ENCODE data around the gene ZNF839. TPM values are rescaled to one million over a fixed set of nuclear protein-coding genes. Genes with fewer than 3 reads are reported as not detected.

Gene ZNF839
- total RNA-seq, 1 donor from 2014 or later, result 8.2 TPM

DNA sequence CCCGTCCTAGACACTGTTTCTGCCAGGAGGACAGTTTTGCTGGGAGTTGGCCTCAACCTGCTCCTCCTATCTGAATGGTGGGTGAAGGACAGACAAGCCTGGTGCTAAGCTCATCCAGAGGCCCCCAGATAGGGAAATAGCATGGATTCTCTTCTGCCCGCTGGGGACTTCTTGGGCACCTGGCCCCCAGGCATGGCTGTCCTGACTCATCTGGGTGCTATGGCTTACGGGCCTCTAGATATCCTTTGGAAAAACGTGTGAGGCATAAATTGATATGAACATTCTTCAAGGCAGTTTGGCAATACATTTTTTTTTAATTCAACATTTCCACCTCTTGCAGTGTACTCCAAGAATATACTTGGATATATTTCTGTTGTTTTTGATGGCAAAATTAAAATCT is 51.8 kb downstream of the ZNF839 start:
- DNase-seq (ENCODE audit: low spot score), result no peak
- H3K27ac Mint-ChIP-seq (ENCODE audit: unreplicated experiment), result no peak overlapping the region
- no peaks in the 10 kb centered on the region for H3K9me3 Mint-ChIP-seq (ENCODE audit: low read depth)
- H3K36me3 Mint-ChIP-seq (ENCODE audit: low read depth), result peaks cover 2% of the 10 kb centered on the region
- no peaks in the 10 kb centered on the region for H3K27me3 Mint-ChIP-seq (ENCODE audit: low read depth)
- no peak overlapping the region for H3K4me3 Mint-ChIP-seq (ENCODE audit: unreplicated experiment)
- H3K4me1 Mint-ChIP-seq (ENCODE audit: low read depth), result peaks cover 10% of the 10 kb centered on the region
- TF ChIP-seq, protein P1, sequence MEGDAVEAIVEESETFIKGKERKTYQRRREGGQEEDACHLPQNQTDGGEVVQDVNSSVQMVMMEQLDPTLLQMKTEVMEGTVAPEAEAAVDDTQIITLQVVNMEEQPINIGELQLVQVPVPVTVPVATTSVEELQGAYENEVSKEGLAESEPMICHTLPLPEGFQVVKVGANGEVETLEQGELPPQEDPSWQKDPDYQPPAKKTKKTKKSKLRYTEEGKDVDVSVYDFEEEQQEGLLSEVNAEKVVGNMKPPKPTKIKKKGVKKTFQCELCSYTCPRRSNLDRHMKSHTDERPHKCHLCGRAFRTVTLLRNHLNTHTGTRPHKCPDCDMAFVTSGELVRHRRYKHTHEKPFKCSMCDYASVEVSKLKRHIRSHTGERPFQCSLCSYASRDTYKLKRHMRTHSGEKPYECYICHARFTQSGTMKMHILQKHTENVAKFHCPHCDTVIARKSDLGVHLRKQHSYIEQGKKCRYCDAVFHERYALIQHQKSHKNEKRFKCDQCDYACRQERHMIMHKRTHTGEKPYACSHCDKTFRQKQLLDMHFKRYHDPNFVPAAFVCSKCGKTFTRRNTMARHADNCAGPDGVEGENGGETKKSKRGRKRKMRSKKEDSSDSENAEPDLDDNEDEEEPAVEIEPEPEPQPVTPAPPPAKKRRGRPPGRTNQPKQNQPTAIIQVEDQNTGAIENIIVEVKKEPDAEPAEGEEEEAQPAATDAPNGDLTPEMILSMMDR (IDR thresholded peaks at IDR 0.05), result no peak

DNA sequence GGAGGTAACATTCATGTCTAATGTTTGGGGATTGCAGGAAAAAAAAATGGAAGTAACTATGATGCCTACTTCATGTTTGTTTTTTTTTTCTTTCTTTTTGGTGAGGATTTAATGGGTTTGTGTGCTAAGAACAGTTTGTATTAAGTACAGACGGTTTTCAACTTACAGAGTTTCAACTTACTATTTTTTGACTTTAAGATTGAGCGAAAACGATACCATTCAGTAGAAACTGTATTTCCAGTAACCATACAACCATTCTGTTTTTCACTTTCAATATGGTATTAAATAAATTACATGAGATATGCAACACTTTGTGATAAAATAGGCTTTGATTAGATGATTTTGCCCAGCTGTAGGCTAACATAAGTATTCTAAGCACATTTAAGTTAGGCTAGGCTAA is 53.6 kb downstream of the ZNF839 start:
- Mint-ChIP-seq H3K27ac (ENCODE audit: unreplicated experiment) (no peak overlapping the region), H3K9me3 (ENCODE audit: low read depth) (no peaks in the 10 kb centered on the region), H3K4me1 (ENCODE audit: low read depth) (peaks cover 10% of the 10 kb centered on the region), H3K36me3 (ENCODE audit: low read depth) (peaks cover 5% of the 10 kb centered on the region), H3K4me3 (ENCODE audit: unreplicated experiment) (no peak overlapping the region), H3K27me3 (ENCODE audit: low read depth) (no peaks in the 10 kb centered on the region)
- TF ChIP-seq, protein P1 (IDR thresholded peaks at IDR 0.05), result no peak
- no peak for DNase-seq (ENCODE audit: low spot score)

DNA sequence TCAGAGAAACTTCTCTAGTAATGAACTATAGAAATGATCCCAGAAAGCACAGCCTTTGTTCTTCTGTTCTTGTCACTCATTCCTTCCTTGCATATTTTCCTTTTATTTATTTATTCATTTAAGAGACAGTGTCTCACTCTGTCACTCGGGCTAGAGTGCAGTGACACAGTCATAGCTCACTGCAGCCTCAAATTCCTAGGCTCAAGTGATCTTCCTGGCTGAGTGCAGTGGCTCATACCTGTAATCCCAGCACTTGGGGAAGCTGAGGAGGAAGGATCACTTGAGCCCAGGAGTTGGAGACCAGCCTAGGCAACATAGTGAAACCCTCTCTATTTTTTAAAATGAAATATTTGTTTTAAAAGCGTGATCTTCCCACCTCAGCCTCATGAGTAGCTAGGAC is 54.7 kb downstream of the ZNF839 start:
- H3K4me3 Mint-ChIP-seq (ENCODE audit: unreplicated experiment), result no peak overlapping the region
- no peaks in the 10 kb centered on the region for H3K27me3 Mint-ChIP-seq (ENCODE audit: low read depth)
- H3K27ac Mint-ChIP-seq (ENCODE audit: unreplicated experiment), result no peak overlapping the region
- H3K4me1 Mint-ChIP-seq (ENCODE audit: low read depth), result peaks cover 10% of the 10 kb centered on the region
- H3K36me3 Mint-ChIP-seq (ENCODE audit: low read depth), result peaks cover 8% of the 10 kb centered on the region
- TF ChIP-seq, protein P1 (IDR thresholded peaks at IDR 0.05), result no peak
- no peak for DNase-seq (ENCODE audit: low spot score)
- no peaks in the 10 kb centered on the region for H3K9me3 Mint-ChIP-seq (ENCODE audit: low read depth)

DNA sequence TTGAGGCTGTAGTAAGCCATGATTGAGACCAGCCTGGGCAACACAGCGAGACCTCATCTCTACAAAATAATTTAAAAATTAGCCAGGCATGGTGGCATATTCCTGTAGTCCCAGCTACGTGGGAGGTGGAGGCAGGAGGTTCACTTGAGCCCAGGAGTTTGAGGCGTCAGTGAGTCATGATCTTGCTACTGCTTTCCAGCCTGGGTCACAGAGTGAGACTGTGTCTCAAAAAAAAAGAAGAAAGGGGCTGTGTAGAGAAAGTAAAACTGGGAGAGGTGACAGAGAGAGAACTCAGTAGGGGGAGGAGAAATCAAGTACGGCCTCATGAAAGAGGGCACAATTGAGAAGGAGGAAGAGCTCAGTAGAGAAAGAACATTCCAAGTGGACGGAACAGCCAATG is 55.6 kb downstream of the ZNF839 start:
- no peak for DNase-seq (ENCODE audit: low spot score)
- Mint-ChIP-seq H3K27ac (ENCODE audit: unreplicated experiment) (no peak overlapping the region), H3K27me3 (ENCODE audit: low read depth) (no peaks in the 10 kb centered on the region), H3K9me3 (ENCODE audit: low read depth) (no peaks in the 10 kb centered on the region), H3K4me3 (ENCODE audit: unreplicated experiment) (no peak overlapping the region), H3K4me1 (ENCODE audit: low read depth) (peaks cover 10% of the 10 kb centered on the region), H3K36me3 (ENCODE audit: low read depth) (peaks cover 9% of the 10 kb centered on the region)
- TF ChIP-seq, protein P1 (IDR thresholded peaks at IDR 0.05), result no peak

DNA sequence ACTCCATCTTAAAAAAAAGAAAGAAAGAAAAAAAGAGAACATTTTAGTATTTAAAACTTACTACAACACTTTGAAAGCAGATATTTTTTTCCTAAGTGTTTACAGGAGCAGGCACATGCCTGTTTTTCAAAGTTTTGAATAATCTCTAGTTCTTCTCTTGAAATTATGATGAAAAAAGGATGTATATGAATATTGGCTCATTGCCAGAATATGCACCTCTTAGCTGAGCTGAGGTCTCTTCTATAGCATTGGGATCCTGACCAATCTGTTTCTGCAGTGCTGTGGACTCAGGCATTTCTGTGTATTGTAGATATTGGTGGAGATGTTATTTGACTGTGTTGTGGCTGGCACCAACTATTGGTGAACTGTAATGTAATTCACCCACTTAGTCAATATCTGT is 58.1 kb downstream of the ZNF839 start:
- no peak overlapping the region for H3K4me3 Mint-ChIP-seq (ENCODE audit: unreplicated experiment)
- TF ChIP-seq, protein P1 (IDR thresholded peaks at IDR 0.05), result no peak
- H3K27ac Mint-ChIP-seq (ENCODE audit: unreplicated experiment), result no peak overlapping the region
- H3K27me3 Mint-ChIP-seq (ENCODE audit: low read depth), result no peaks in the 10 kb centered on the region
- H3K4me1 Mint-ChIP-seq (ENCODE audit: low read depth), result no peaks in the 10 kb centered on the region
- H3K36me3 Mint-ChIP-seq (ENCODE audit: low read depth), result peaks cover 14% of the 10 kb centered on the region
- DNase-seq (ENCODE audit: low spot score), result no peak
- H3K9me3 Mint-ChIP-seq (ENCODE audit: low read depth), result peaks cover 2% of the 10 kb centered on the region
